SK-N-MC (cell line): Measurements from ENCODE around the gene CD83.
"Not testable (repeated sequence)": the region's sequence is repeated elsewhere in the genome, so short reads cannot be mapped to it uniquely, and the experiment has no call there.

Experiments
- DNase-seq: peaks from one replicate; pipeline ENCODE4 v3.0.0-alpha.2; 2011; ENCODE audit warnings: low read depth, low spot score
- H3K27ac ChIP-seq: fragments of 200-600 bp; sonication (generic); 2 replicates; pipeline ENCODE4 v1.5.1; 2016; ENCODE audit warnings: mixed run types
- H3K36me3 ChIP-seq: fragments of 200-600 bp; sonication (generic); 2 replicates; pipeline ENCODE4 v1.6.1; 2017; ENCODE audit warnings: antibody characterized with exemption, low read length, mixed read lengths; ENCODE audit not compliant: insufficient read depth
- H3K4me3 ChIP-seq: fragments of 200-600 bp; sonication (generic); 2 replicates; pipeline ENCODE4 v1.5.1; 2016
- H3K9ac ChIP-seq: fragments of 200-600 bp; sonication (generic); 2 replicates; pipeline ENCODE4 v1.8.0; 2017; ENCODE audit warnings: mixed run types, mixed read lengths; ENCODE audit not compliant: insufficient read length
- H3K9me3 ChIP-seq: fragments of 200-600 bp; sonication (generic); 2 replicates; pipeline ENCODE4 v1.6.1; 2017; ENCODE audit warnings: low read depth, mild to moderate bottlenecking, antibody characterized with exemption, low read length, moderate library complexity, mixed read lengths
- EZH2 ChIP-seq: fragments of 200-600 bp; sonication (generic); IDR thresholded peaks from one replicate; pipeline ENCODE4 v1.6.1; 2017; ENCODE audit warnings: antibody characterized with exemption
- FOXP2 ChIP-seq: optimal IDR thresholded peaks from 2 replicates; pipeline ENCODE3; 2011; ENCODE audit warnings: mild to moderate bottlenecking, moderate library complexity; ENCODE audit not compliant: insufficient read depth; ENCODE audit errors: extremely low read length, control extremely low read depth
- POLR2AphosphoS5 ChIP-seq: IDR thresholded peaks from 2 replicates; pipeline ENCODE4 v1.6.1; 2012; ENCODE audit warnings: mild to moderate bottlenecking, low read depth, low read length, borderline replicate concordance

CD83 gene, protein sequence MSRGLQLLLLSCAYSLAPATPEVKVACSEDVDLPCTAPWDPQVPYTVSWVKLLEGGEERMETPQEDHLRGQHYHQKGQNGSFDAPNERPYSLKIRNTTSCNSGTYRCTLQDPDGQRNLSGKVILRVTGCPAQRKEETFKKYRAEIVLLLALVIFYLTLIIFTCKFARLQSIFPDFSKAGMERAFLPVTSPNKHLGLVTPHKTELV

DNA sequence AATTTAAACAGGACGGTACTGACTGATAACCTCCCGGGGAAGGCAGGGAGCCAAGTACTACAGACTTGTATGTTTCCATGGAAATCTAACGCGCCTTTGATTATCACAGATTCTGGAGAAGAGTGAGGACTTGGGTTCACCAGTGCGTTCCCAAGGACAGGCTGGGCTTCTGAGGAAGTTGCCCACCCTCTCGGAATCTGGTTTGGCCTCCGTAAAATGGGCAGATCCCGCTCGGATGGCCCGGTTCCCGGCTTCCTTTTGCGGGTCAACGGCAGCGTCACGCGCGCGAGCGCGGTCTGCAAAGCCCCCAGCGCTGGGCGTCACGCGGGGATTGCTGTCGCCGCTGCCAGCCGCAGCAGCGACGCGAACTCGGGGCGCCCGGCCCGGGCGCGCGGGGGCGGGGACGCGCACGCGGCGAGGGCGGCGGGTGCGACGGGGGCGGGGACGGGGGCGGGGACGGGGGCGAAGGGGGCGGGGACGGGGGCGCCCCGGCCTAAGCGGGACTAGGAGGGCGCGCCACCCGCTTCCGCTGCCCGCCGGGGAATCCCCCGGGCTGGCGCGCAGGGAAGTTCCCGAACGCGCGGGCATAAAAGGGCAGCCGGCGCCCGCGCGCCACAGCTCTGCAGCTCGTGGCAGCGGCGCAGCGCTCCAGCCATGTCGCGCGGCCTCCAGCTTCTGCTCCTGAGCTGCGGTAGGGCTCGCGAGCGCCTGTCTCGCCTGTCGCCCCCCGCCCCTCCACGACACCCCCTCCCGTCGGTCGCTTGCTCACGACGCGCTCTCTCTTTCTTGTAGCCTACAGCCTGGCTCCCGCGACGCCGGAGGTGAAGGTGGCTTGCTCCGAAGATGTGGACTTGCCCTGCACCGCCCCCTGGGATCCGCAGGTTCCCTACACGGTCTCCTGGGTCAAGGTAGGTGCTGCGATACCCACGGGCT, at the start of gene CD83:
Gene CD83 (plus strand): TSS at position 615 of the 933 bp plus-strand sequence. CDS start 40 bp downstream, at position 655.
- Histone ChIP-seq H3K9ac (peak within 1 kb of the TSS; percentile 81), H3K36me3 (peaks cover 23% of the 10 kb centered on the region), H3K9me3 (no peaks in the 10 kb centered on the region), H3K4me3 (peak within 1 kb of the TSS; percentile 95), H3K27ac (peak within 1 kb of the TSS; percentile 40; the same call in 1 of the 2 replicates)
- peak; percentile 74 for TF ChIP-seq POLR2AphosphoS5
- TF ChIP-seq FOXP2, result no peak
- DNase-seq, result no peak

DNA sequence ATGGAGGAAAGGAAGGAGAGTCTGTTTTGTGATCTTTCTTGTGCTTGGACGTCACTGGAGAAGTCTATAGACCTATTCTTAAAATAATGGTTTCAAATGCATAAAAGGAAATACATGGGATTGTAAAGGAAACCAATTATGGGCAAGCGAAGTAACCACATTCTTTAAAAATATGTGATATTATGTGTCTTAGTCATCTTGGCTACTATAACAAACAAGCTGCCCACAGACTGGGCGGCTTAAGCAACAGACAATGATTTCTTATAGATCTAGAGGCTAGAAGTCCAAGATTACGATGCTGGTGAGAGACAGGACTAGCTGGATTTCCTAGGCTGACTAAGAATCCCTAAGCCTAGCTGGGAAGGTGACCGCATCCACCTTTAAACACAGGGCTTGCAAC, 49.4 kb upstream of the CD83 start:
- Histone ChIP-seq H3K4me3 (no peak overlapping the region), H3K27ac (no peak overlapping the region), H3K9ac (no peak overlapping the region), H3K36me3 (no peaks in the 10 kb centered on the region), H3K9me3 (no peaks in the 10 kb centered on the region)
- TF ChIP-seq FOXP2, result no peak
- TF ChIP-seq EZH2, result no peak
- TF ChIP-seq POLR2AphosphoS5, result no peak
- DNase-seq, result no peak

DNA sequence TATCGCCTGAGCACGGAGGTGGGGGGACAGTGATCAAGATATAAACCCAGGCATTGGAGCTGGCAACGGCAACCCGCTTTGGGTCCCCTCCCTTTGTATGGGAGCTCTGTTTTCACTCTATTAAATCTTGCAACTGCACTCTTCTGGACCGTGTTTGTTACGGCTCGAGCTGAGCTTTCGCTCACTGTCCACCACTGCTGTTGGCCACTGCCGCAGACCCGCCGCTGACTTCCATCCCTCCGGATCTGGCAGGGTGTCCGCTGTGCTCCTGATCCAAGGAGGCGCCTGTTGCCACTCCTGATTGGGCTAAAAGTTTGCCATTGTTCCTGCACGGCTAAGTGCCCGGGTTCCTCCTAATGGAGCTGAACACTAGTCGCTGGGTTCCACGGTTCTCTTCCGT, 48.9 kb upstream of the CD83 start:
- DNase-seq, result no peak
- no peaks in the 10 kb centered on the region for H3K9me3 ChIP-seq
- H3K36me3 ChIP-seq, result no peaks in the 10 kb centered on the region
- no peak overlapping the region for H3K27ac ChIP-seq
- H3K9ac ChIP-seq, result no peak overlapping the region
- no peak overlapping the region for H3K4me3 ChIP-seq
- no peak for TF ChIP-seq EZH2
- no peak for TF ChIP-seq POLR2AphosphoS5
- TF ChIP-seq FOXP2, result no peak

DNA sequence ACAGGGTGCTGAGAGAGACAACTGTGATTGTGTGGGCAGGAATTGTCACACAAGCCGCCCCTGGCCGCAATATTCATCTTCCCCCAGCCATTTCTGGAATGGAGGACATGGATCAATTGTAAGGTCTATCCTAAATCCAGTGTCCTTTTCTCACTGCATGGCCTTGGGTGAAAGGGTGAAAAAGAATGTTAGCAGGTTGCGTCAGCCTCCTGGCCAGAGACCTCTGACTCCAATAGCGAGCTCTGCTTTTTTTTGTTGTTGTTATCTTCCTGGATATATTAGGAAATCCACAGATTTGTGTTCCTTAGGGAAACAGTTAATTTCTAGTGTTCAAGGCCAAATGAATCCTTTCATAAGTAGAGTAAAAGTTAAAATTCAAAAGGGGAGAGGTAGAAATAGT, 47.1 kb upstream of the CD83 start:
- no peak for DNase-seq
- H3K4me3 ChIP-seq, result no peak overlapping the region
- no peak for TF ChIP-seq POLR2AphosphoS5
- no peak for TF ChIP-seq EZH2
- TF ChIP-seq FOXP2, result no peak
- no peak overlapping the region for H3K9ac ChIP-seq
- H3K9me3 ChIP-seq, result no peaks in the 10 kb centered on the region
- H3K27ac ChIP-seq, result no peak overlapping the region
- no peaks in the 10 kb centered on the region for H3K36me3 ChIP-seq

DNA sequence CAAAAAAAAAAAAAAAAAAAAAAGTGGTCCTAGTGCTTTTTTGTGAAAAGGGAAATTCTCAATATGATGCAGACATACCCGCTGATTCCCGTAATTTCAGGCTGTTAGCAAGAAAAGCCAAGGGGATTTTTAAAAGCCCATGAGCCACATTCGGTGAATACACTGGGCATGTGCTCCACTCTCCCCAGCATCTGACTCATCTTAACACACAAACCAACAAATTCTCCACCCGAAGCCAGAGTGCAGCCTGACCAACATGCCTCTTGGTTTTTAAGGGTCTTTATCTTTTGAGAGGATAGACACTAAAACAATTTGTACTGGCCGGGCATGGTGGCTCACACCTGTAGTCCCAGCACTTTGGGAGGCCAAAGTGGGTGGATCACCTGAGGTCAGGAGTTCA, 45.5 kb upstream of the CD83 start:
- Histone ChIP-seq H3K9me3 (no peaks in the 10 kb centered on the region), H3K27ac (no peak overlapping the region), H3K9ac (no peak overlapping the region), H3K4me3 (no peak overlapping the region), H3K36me3 (no peaks in the 10 kb centered on the region)
- DNase-seq, result no peak
- no peak for TF ChIP-seq POLR2AphosphoS5
- no peak for TF ChIP-seq FOXP2
- TF ChIP-seq EZH2, result no peak

GRCh38 chr6:14073561-14074354, 43.8 kb upstream of the CD83 start:
- not testable (repeated sequence) for H3K4me3 ChIP-seq, H3K9ac ChIP-seq, DNase-seq, H3K9me3 ChIP-seq, H3K36me3 ChIP-seq
- H3K27ac ChIP-seq, result 0 out of 2 replicates have a peak overlapping the region, but pooled peaks have one; percentile 33

GRCh38 chr6:14074476-14075094, 43.0 kb upstream of the CD83 start:
- H3K9me3 ChIP-seq, result no peaks in the 10 kb centered on the region
- no peaks in the 10 kb centered on the region for H3K36me3 ChIP-seq
- H3K27ac ChIP-seq, result peak overlapping the region; percentile 33
- DNase-seq, result no peak
- H3K9ac ChIP-seq, result peak overlapping the region; percentile 60
- peak overlapping the region; percentile 75 for H3K4me3 ChIP-seq
- TF ChIP-seq EZH2 (no peak), POLR2AphosphoS5 (no peak), FOXP2 (no peak)

DNA sequence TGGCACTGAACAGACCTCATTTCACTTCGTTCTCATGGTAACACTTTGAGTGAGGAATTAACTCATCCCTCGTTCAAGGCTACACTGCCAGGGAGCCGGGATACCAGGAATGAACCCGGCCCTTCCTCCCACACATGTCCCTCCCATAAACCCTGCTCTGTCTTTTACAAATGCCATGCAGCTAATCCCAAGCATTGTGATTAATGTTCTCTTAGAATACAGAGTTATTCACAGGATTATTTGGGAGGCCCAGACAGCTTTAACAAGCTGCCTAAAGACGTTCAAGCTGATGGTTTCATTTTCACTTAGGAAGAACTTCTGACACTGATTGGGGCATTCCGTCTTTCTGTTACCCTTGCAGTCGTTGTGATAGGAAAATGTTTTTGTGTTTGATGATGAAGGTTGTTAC, 42.5 kb upstream of the CD83 start:
- H3K27ac ChIP-seq, result peak overlapping the region; percentile 33
- DNase-seq, result no peak
- peak overlapping the region; percentile 75 for H3K4me3 ChIP-seq

More for the DNA sequence above, 42.5 kb upstream of the CD83 start:
- no peaks in the 10 kb centered on the region for H3K36me3 ChIP-seq
- peak overlapping the region; percentile 60 for H3K9ac ChIP-seq
- TF ChIP-seq FOXP2 (no peak), POLR2AphosphoS5 (no peak), EZH2 (no peak)
- no peaks in the 10 kb centered on the region for H3K9me3 ChIP-seq
